Measurements from ENCODE around the gene PDE4D. TPM values are rescaled to one million over a fixed set of nuclear protein-coding genes. Genes with fewer than 3 reads are reported as not detected.

PDE4D gene
- total RNA-seq, 1 experiment from 2014 or later, result 3.3 TPM

DNA sequence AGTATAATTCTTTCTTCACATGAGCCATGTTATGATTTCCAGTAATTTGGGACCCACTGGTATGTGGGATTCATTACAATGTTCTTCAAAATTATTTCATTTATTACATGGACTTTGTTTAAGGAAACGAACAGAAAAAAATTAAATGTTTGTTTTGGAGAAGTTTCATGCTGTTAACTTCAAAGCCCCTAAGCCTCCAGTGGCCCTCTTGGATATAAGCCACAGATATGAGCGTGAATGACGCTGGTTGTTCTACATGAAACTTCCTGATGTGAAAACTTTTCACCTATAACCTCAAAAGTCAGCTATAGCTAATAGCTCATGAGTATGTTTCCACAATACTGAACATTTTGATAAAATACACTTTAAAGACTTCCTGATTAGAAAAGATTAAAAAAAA, 334.2 kb downstream of the PDE4D start:
- ATAC-seq, result no peak
- TF ChIP-seq ZNF317 (CRISPR knock-in tag; IDR thresholded peaks at IDR 0.05; ENCODE audit: borderline replicate concordance, low read depth), result no peak
- no peak for TF ChIP-seq SMAD4 (CRISPR knock-in tag; IDR thresholded peaks at IDR 0.05)
- TF ChIP-seq, protein P1, sequence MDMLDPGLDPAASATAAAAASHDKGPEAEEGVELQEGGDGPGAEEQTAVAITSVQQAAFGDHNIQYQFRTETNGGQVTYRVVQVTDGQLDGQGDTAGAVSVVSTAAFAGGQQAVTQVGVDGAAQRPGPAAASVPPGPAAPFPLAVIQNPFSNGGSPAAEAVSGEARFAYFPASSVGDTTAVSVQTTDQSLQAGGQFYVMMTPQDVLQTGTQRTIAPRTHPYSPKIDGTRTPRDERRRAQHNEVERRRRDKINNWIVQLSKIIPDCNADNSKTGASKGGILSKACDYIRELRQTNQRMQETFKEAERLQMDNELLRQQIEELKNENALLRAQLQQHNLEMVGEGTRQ (CRISPR knock-in tag; IDR thresholded peaks at IDR 0.05), result no peak
- TF ChIP-seq FOXJ3 (CRISPR knock-in tag; IDR thresholded peaks at IDR 0.05; ENCODE audit: borderline replicate concordance), result no peak
- TF ChIP-seq ZNF281 (CRISPR knock-in tag; IDR thresholded peaks at IDR 0.05), result no peak
- no peak for TF ChIP-seq GTF2I (CRISPR knock-in tag; conservative IDR thresholded peaks at IDR 0.05)
- no peak for TF ChIP-seq MYBL2 (CRISPR knock-in tag; IDR thresholded peaks at IDR 0.05)
- no peak for TF ChIP-seq ARID4B (CRISPR knock-in tag; IDR thresholded peaks at IDR 0.05; ENCODE audit: borderline replicate concordance)
- TF ChIP-seq, protein P2, sequence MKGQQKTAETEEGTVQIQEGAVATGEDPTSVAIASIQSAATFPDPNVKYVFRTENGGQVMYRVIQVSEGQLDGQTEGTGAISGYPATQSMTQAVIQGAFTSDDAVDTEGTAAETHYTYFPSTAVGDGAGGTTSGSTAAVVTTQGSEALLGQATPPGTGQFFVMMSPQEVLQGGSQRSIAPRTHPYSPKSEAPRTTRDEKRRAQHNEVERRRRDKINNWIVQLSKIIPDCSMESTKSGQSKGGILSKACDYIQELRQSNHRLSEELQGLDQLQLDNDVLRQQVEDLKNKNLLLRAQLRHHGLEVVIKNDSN (CRISPR knock-in tag; IDR thresholded peaks at IDR 0.05), result no peak
- ChIA-PET CTCF (no interaction called here), POLR2A (interaction anchor here (0.6 kb wide), 1 partner anchor 12 kb away, joined by 3 read pairs; no protein-coding TSS in a partner anchor)
- H3K36me3 Mint-ChIP-seq, result no peaks in the 10 kb centered on the region
- no peak overlapping the region for H3K4me3 Mint-ChIP-seq
- H3K9me3 Mint-ChIP-seq, result 0 out of 2 replicates have a peak, but pooled peaks cover 4% of the 10 kb centered on the region
- peaks cover 54% of the 10 kb centered on the region for H3K4me1 Mint-ChIP-seq
- H3K27me3 Mint-ChIP-seq (ENCODE audit: low read depth), result no peaks in the 10 kb centered on the region
- H3K27ac Mint-ChIP-seq, result no peak overlapping the region
- no peak for DNase-seq (ENCODE audit: low spot score)

- Mint-ChIP-seq H3K27me3 (ENCODE audit: low read depth) (no peaks in the 10 kb centered on the region), H3K4me1 (peaks cover 48% of the 10 kb centered on the region), H3K4me3 (no peak overlapping the region), H3K27ac (no peak overlapping the region), H3K9me3 (0 out of 2 replicates have a peak, but pooled peaks cover 4% of the 10 kb centered on the region), H3K36me3 (no peaks in the 10 kb centered on the region)
- CTCF ChIA-PET, result no interaction called here
- TF ChIP-seq PREB (CRISPR knock-in tag; IDR thresholded peaks at IDR 0.05; ENCODE audit: borderline replicate concordance), result no peak
- TF ChIP-seq ZNF219 (CRISPR knock-in tag; IDR thresholded peaks at IDR 0.05; ENCODE audit: borderline replicate concordance), result no peak
- TF ChIP-seq SMAD3 (CRISPR knock-in tag; IDR thresholded peaks at IDR 0.05; ENCODE audit: borderline replicate concordance), result no peak
- TF ChIP-seq ETV6 (CRISPR knock-in tag; IDR thresholded peaks at IDR 0.05), result no peak
- no peak for TF ChIP-seq GTF2I (CRISPR knock-in tag; conservative IDR thresholded peaks at IDR 0.05)
- TF ChIP-seq, protein P1 (CRISPR knock-in tag; IDR thresholded peaks at IDR 0.05), result no peak
- TF ChIP-seq EMX1 (CRISPR knock-in tag; IDR thresholded peaks at IDR 0.05), result no peak
- no peak for TF ChIP-seq ZNF263 (CRISPR knock-in tag; IDR thresholded peaks at IDR 0.05; ENCODE audit: low read depth)
- TF ChIP-seq CBFB (CRISPR knock-in tag; IDR thresholded peaks at IDR 0.05; ENCODE audit: low read depth), result no peak
- DNase-seq (ENCODE audit: low spot score), result no peak
- ATAC-seq, result no peak
- POLR2A ChIA-PET, result no interaction called here
Observed at GRCh38 chr5:59558501-59558900, 335.0 kb downstream of the PDE4D start.
